OCI-LY1 (cell line): ENCODE measurements around the gene YPEL2.

Experiments
- H2AFZ ChIP-seq: fragments of 200-600 bp; sonication (generic), shearing (Covaris generic); 2 replicates; pipeline ENCODE4 v1.6.0; 2014; ENCODE audit warnings: antibody characterized with exemption, mild to moderate bottlenecking, low read length
- H3F3A ChIP-seq: fragments of 200-600 bp; sonication (generic), shearing (Covaris generic); 2 replicates; pipeline ENCODE4 v1.6.0; 2014; ENCODE audit warnings: mild to moderate bottlenecking, antibody characterized with exemption, low read length, moderate library complexity; ENCODE audit not compliant: insufficient read depth
- H3K27ac ChIP-seq: fragments of 200-600 bp; sonication (generic); 2 replicates; pipeline ENCODE4 v1.5.1; 2014; ENCODE audit warnings: low read length, mixed run types, mild to moderate bottlenecking, low read depth; ENCODE audit not compliant: poor library complexity, severe bottlenecking
- H3K27me3 ChIP-seq: fragments of 200-600 bp; sonication (generic); 2 replicates; pipeline ENCODE4 v1.6.0; 2014; ENCODE audit warnings: antibody characterized with exemption, mild to moderate bottlenecking, low read length, moderate library complexity; ENCODE audit not compliant: insufficient read depth
- H3K36me3 ChIP-seq: fragments of 200-600 bp; sonication (generic); 2 replicates; pipeline ENCODE4 v1.6.1; 2014; ENCODE audit warnings: mild to moderate bottlenecking, antibody characterized with exemption, low read length, moderate library complexity, mixed read lengths; ENCODE audit not compliant: insufficient read depth
- H3K4me1 ChIP-seq: fragments of 200-600 bp; sonication (generic); 2 replicates; pipeline ENCODE4 v1.5.1; 2014; ENCODE audit warnings: mild to moderate bottlenecking, low read length, moderate library complexity; ENCODE audit not compliant: insufficient read depth, severe bottlenecking
- H3K4me2 ChIP-seq: fragments of 200-600 bp; sonication (generic), shearing (Covaris generic); 2 replicates; pipeline ENCODE4 v1.6.1; 2014; ENCODE audit warnings: low read length
- H3K4me3 ChIP-seq: fragments of 200-600 bp; sonication (generic); 2 replicates; pipeline ENCODE4 v1.5.1; 2014; ENCODE audit warnings: low read length, low read depth, mild to moderate bottlenecking, mixed read lengths; ENCODE audit not compliant: poor library complexity, severe bottlenecking
- H3K79me2 ChIP-seq: fragments of 200-600 bp; shearing (Covaris generic); 2 replicates; pipeline ENCODE4 v1.6.1; 2016; ENCODE audit warnings: mixed run types, low read length, mixed read lengths; ENCODE audit not compliant: insufficient read depth
- H3K9ac ChIP-seq: fragments of 200-600 bp; sonication (generic), shearing (Covaris generic); 2 replicates; pipeline ENCODE4 v1.6.1; 2014; ENCODE audit warnings: mild to moderate bottlenecking, low read length, mixed read lengths
- H3K9me2 ChIP-seq: fragments of 200-600 bp; sonication (generic), shearing (Covaris generic); 2 replicates; pipeline ENCODE4 v1.6.1; 2014; ENCODE audit warnings: low read depth, mild to moderate bottlenecking, low read length, mixed read lengths
- H3K9me3 ChIP-seq: fragments of 200-600 bp; shearing (Covaris generic); 2 replicates; pipeline ENCODE4 v1.6.1; 2014; ENCODE audit warnings: low read length, mixed read lengths
- H4K20me1 ChIP-seq: fragments of 200-600 bp; sonication (generic), shearing (Covaris generic); 2 replicates; pipeline ENCODE4 v1.6.0; 2016; ENCODE audit warnings: mild to moderate bottlenecking, low read length; ENCODE audit not compliant: insufficient read depth
- CTCF ChIP-seq: fragments of 200-600 bp; sonication (generic), shearing (Covaris generic); IDR thresholded peaks from 2 replicates; pipeline ENCODE4 v1.5.1; 2017; ENCODE audit warnings: mild to moderate bottlenecking, antibody characterized with exemption, low read length, moderate library complexity, mixed read lengths
- EZH2 ChIP-seq: fragments of 200-600 bp; sonication (generic), shearing (Covaris generic); IDR thresholded peaks from 2 replicates; pipeline ENCODE4 v1.8.0; 2017; ENCODE audit warnings: borderline replicate concordance, mixed run types, mild to moderate bottlenecking, antibody characterized with exemption, low read length, moderate library complexity, mixed read lengths

YPEL2 gene

GRCh38 chr17:59327981-59328290, 3.5 kb upstream of the YPEL2 start:
- Histone ChIP-seq H3K9ac (no peak overlapping the region), H3K4me1 (peaks cover 23% of the 10 kb centered on the region), H4K20me1 (no peaks in the 10 kb centered on the region), H3F3A (peaks cover 3% of the 10 kb centered on the region; the same call in 1 of the 2 replicates), H3K4me2 (no peak overlapping the region), H3K4me3 (no peak overlapping the region), H3K9me2 (no peaks in the 10 kb centered on the region), H3K9me3 (no peaks in the 10 kb centered on the region), H2AFZ (no peak overlapping the region), H3K79me2 (no peaks in the 10 kb centered on the region), H3K27ac (no peak overlapping the region), H3K27me3 (no peaks in the 10 kb centered on the region), H3K36me3 (no peaks in the 10 kb centered on the region)
- TF ChIP-seq EZH2: no peak
- no peak for TF ChIP-seq CTCF

- Histone ChIP-seq H3F3A (peaks cover 3% of the 10 kb centered on the region; the same call in 1 of the 2 replicates), H3K9me3 (no peaks in the 10 kb centered on the region), H3K9me2 (no peaks in the 10 kb centered on the region), H3K27ac (no peak overlapping the region), H3K79me2 (no peaks in the 10 kb centered on the region), H4K20me1 (no peaks in the 10 kb centered on the region), H2AFZ (no peak overlapping the region), H3K9ac (no peak overlapping the region), H3K27me3 (no peaks in the 10 kb centered on the region), H3K4me3 (no peak overlapping the region), H3K4me2 (no peak overlapping the region), H3K4me1 (peaks cover 23% of the 10 kb centered on the region), H3K36me3 (no peaks in the 10 kb centered on the region)
- no peak for TF ChIP-seq CTCF
- TF ChIP-seq EZH2: no peak
Observed at GRCh38 chr17:59328601-59329000, 2.9 kb upstream of the YPEL2 start.

GRCh38 chr17:59329176-59330052, 2.0 kb upstream of the YPEL2 start:
- Histone ChIP-seq H3K9me2 (no peaks in the 10 kb centered on the region), H3K9me3 (no peaks in the 10 kb centered on the region), H3K4me3 (no peak overlapping the region), H4K20me1 (no peaks in the 10 kb centered on the region), H3K79me2 (no peaks in the 10 kb centered on the region), H3K4me1 (peaks cover 23% of the 10 kb centered on the region), H3K27me3 (no peaks in the 10 kb centered on the region), H3K36me3 (no peaks in the 10 kb centered on the region), H3F3A (peaks cover 3% of the 10 kb centered on the region; the same call in 1 of the 2 replicates), H3K27ac (no peak overlapping the region), H3K9ac (no peak overlapping the region), H2AFZ (no peak overlapping the region), H3K4me2 (no peak overlapping the region; the same call in 1 of the 2 replicates)
- no peak for TF ChIP-seq EZH2
- peak; percentile 87 for TF ChIP-seq CTCF
